Lung (tissue), 12 donors: Measurements from ENCODE around the gene CTDSPL. TPM values are rescaled to one million over a fixed set of nuclear protein-coding genes. Genes with fewer than 3 reads are reported as not detected.
A peak's percentile ranks its signal among the peaks of the same experiment; 100 is the strongest.

ENCODE experiments used
- ATAC-seq: fragments of 200-7000 bp; cut with Tn5 transposase; one replicate; pipeline ENCODE4 v1.9.1; 2020; ENCODE audit warnings: moderate number of reproducible peaks; ENCODE audit not compliant: insufficient read depth, low FRiP score
- DNase-seq, 3 donors: peaks; one replicate each; pipeline ENCODE4 v3.0.0-alpha.2; 2013 to 2017
- H3K27ac ChIP-seq, 2 donors: one replicate each; pipeline ENCODE4 v1.5.1; 2013; ENCODE audit warnings: mild to moderate bottlenecking in 2 of 2, moderate library complexity in 2 of 2, control low read depth in 1 of 2, inconsistent platforms in 1 of 2, low read depth in 1 of 2, low read length in 1 of 2
- H3K27me3 ChIP-seq, 3 donors: one replicate each; pipeline ENCODE4 v1.5.1; 2013; ENCODE audit warnings: low read length in 2 of 3; ENCODE audit not compliant: control insufficient read depth in 3 of 3, insufficient read depth in 3 of 3
- H3K36me3 ChIP-seq, 4 donors: one replicate each; pipeline ENCODE4 v1.5.1; 2013; ENCODE audit warnings: low read length in 4 of 4, mild to moderate bottlenecking in 1 of 4, moderate library complexity in 1 of 4; ENCODE audit not compliant: control insufficient read depth in 4 of 4, insufficient read depth in 4 of 4
- H3K4me1 ChIP-seq, 5 donors: one replicate each; pipeline ENCODE4 v1.5.1; 2013; ENCODE audit warnings: low read length in 5 of 5, mild to moderate bottlenecking in 2 of 5, moderate library complexity in 1 of 5; ENCODE audit not compliant: control insufficient read depth in 5 of 5, insufficient read depth in 5 of 5
- H3K4me3 ChIP-seq: one replicate; pipeline ENCODE4 v1.5.1; 2013; ENCODE audit warnings: mild to moderate bottlenecking, control low read depth, moderate library complexity
- H3K9ac ChIP-seq, 2 donors: one replicate each; pipeline ENCODE4 v1.5.1; 2013; ENCODE audit warnings: low read length in 2 of 2, control low read depth in 1 of 2; ENCODE audit not compliant: insufficient read depth in 1 of 2
- H3K9me3 ChIP-seq, 4 donors: one replicate each; pipeline ENCODE4 v1.5.1; 2013; ENCODE audit warnings: low read length in 3 of 4, mild to moderate bottlenecking in 1 of 4, moderate library complexity in 1 of 4; ENCODE audit not compliant: control insufficient read depth in 4 of 4, insufficient read depth in 3 of 4
- CTCF ChIP-seq: IDR thresholded peaks from 2 replicates; pipeline ENCODE4 v1.5.1; 2012; ENCODE audit warnings: mild to moderate bottlenecking; ENCODE audit errors: control extremely low read depth, extremely low read depth
- WGBS, 2 donors: extraction: QIAGEN DNeasy Blood & Tissue Kit; methylation state at CpG; one replicate each; pipeline ENCODE4 v1.1.7; 2013; 5-methylcytosine and 5-hydroxymethylcytosine counted together
- polyA plus RNA-seq, 2 donors: library from polyadenylated mRNA; stranded (reverse); fragments of 200-250 nt; gene quantifications; one replicate each; pipeline ENCODE4 v1.2.1, GENCODE V29; 2013
- total RNA-seq, 2 donors: library from RNA; depleted of rRNA in 1 of 2; stranded (reverse); fragments of >200 nt in 1 of 2; gene quantifications; one replicate each; pipeline ENCODE4 v1.2.1, GENCODE V29; 2014 to 2021
- donor health status: control.
- donor health status: control.
- donor health status: Bipolar disorder and iron deficiency.
- donor health status: healthy.
- donor health status: DM: yes; HTN: yes; CAD: no.

Gene CTDSPL
- total and polyA plus RNA-seq, 4 donors = 12.5 to 79.1 (median 33.5) TPM

- Histone ChIP-seq H3K4me1 (peaks cover 9 to 72% (median 18%) of the 10 kb centered on the region in 5 donors), H3K9me3 (no peaks in the 10 kb centered on the region), H3K4me3 (no peak overlapping the region), H3K36me3 (no peaks in the 10 kb centered on the region), H3K9ac (peak overlapping the region in 1 of 2 donors; percentile 36), H3K27ac (no peak overlapping the region), H3K27me3 (no peaks in the 10 kb centered on the region)
- ATAC-seq (no peak), DNase-seq (peak; percentile 65 to 91 (median 84))
- TF ChIP-seq CTCF = no peak
- 60 to 62% methylated on average over 2 of the region's 2 CpGs for WGBS, 2 donors
These were observed 24.1 kb downstream of the CTDSPL start for GRCh38 chr3:37885814-37886213.

- no peaks in the 10 kb centered on the region for H3K36me3 ChIP-seq
- WGBS, 2 donors = 88 to 94% methylated on average over 1 of the region's 1 CpG
These were observed 24.7 kb downstream of the CTDSPL start for GRCh38 chr3:37886395-37886794.

GRCh38 chr3:37887062-37887461 is 25.4 kb downstream of the CTDSPL start:
- Histone ChIP-seq H3K27me3 (no peaks in the 10 kb centered on the region), H3K4me3 (no peak overlapping the region), H3K36me3 (no peaks in the 10 kb centered on the region), H3K27ac (peak overlapping the region in 1 of 2 donors; percentile 26), H3K9ac (no peak overlapping the region), H3K4me1 (peaks cover 11 to 82% (median 27%) of the 10 kb centered on the region in 5 donors), H3K9me3 (peaks cover 0 to 2% (median 0%) of the 10 kb centered on the region in 4 donors)
- WGBS, 2 donors = 67 to 79% methylated on average over 3 of the region's 3 CpGs
- TF ChIP-seq CTCF = no peak
- ATAC-seq = no peak
- no peak for DNase-seq

More at GRCh38 chr3:37886395-37886794, 24.7 kb downstream of the CTDSPL start:
- Histone ChIP-seq H3K9ac (no peak overlapping the region), H3K9me3 (peaks cover 0 to 2% (median 0%) of the 10 kb centered on the region in 4 donors), H3K27me3 (no peaks in the 10 kb centered on the region), H3K4me1 (peaks cover 11 to 76% (median 20%) of the 10 kb centered on the region in 5 donors), H3K27ac (no peak overlapping the region), H3K4me3 (no peak overlapping the region)
- TF ChIP-seq CTCF = no peak
- DNase-seq = no peak
- no peak for ATAC-seq

- peaks cover 8 to 87% (median 33%) of the 10 kb centered on the region in 5 donors for H3K4me1 ChIP-seq
- TF ChIP-seq CTCF = no peak
- no peak overlapping the region for H3K4me3 ChIP-seq
- no peak overlapping the region for H3K9ac ChIP-seq
- peaks cover 0 to 2% (median 0%) of the 10 kb centered on the region in 4 donors for H3K9me3 ChIP-seq
- no peak for ATAC-seq
- H3K27ac ChIP-seq = no peak overlapping the region
- no peaks in the 10 kb centered on the region for H3K27me3 ChIP-seq
- DNase-seq = no peak
- H3K36me3 ChIP-seq = no peaks in the 10 kb centered on the region
- WGBS, 2 donors = 68 to 74% methylated on average over 4 of the region's 4 CpGs
These were observed 26.1 kb downstream of the CTDSPL start for GRCh38 chr3:37887824-37888223.
